AG08395 (cell line): ENCODE results near the gene SLC11A2.
"Not testable (repeated sequence)": the region's sequence is repeated elsewhere in the genome, so short reads cannot be mapped to it uniquely, and the experiment has no call there.

Experiments
- DNase-seq: peaks from one replicate; pipeline ENCODE4 v3.0.0; 2012; ENCODE audit warnings: mixed read lengths, low spot score

The SLC11A2 gene

DNA sequence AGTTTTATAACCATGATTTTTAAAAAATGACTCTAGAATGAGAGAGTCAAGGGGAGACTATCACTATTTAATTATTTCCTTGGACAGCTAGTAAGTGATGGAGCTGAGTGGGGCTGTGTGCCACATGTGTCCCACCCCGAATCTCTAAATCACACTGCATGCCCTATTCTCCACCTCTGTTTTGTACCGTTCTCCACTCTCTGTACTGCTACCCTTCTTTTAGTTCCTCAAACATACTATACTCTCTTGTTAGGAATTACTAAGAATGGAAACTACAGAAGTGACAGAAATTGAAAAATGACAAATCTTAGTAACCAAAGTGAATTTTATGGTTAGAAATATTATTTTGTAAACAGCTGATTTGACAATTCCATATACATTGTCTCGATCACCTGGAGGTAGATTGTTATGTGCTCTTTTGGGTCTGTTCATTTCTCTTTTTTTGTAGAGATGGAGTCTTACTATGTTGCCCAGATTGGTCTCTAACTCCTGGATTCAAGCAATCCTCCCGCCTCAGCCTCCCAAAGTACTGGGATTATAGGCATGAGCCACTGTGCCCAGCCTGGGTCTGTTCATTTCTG lies 35.9 kb downstream of the SLC11A2 start:
- DNase-seq = no peak

DNA sequence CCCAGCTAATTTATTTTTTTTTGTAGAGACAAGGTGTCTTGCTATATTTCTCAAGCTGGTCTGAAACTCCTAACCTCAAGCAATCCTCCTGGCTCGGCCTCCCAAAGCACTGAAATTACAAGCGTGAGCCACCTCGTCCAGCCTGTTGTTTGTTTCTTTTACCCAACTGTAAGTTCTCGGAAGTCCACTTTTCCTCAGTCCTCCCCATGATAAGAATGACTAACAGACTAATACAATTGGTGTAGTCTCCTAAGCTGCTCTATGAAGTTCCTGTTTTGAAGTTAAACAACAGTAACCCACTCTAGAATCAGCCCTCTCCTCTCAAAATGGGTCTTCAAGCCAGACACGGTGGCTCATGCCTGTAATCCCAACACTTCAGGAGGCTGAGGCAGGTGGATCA lies 37.3 kb downstream of the SLC11A2 start:
- DNase-seq = no peak

DNA sequence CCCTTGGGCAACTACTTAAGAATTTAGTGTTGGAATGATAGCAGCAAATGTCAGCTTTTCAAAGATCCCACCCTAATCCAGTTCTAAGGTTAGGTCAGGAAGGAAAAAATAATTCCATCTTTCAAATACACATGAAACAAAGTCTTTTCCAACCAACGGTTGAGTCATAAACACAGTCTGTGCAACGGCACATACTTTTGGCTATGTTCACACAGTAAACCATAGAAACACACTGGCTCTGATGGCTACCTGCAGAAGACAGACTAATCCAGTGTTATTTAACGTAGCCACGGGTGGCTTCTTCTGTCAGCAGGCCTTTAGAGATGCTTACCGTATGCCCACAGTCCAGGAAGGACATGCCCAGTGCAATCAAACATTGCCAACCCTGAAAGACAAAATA lies 38.1 kb downstream of the SLC11A2 start:
- DNase-seq = peak; percentile 45

DNA sequence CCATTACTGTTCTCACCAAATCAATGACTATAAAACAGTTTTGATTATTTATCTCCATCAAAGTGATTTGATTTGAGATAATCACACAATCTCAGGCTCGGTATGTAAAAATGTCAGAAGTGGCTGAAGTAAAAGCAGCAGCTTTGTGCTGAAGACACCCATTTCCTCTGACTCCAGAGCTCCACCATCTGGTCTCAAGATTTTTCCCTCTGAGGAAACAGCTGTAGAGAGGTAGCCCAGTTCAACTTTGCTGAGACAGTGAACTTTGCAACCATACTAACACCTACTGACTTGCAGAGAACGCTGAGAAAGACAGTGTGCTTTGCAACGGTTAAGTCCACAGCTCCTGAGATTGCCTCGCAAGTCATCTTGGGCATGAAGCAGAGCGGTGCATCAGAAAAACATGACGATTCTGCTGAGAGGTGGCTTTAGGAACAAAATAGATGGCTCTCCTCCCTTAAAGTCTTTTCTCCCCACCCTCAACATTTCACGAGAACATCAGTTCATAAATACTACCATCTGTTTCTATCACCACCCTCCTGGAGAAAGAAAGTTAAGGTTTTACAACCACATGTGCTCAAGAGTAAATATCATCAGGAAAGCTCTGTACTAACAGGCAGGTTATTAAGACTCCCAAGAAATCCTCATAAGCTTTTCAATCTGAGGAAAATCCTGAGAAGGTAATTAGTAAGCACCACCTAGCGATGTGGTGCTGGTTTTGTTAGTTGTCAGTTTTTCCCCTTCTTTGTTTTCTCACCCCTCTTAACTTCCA lies 39.0 kb downstream of the SLC11A2 start:
- DNase-seq = peak; percentile 61

DNA sequence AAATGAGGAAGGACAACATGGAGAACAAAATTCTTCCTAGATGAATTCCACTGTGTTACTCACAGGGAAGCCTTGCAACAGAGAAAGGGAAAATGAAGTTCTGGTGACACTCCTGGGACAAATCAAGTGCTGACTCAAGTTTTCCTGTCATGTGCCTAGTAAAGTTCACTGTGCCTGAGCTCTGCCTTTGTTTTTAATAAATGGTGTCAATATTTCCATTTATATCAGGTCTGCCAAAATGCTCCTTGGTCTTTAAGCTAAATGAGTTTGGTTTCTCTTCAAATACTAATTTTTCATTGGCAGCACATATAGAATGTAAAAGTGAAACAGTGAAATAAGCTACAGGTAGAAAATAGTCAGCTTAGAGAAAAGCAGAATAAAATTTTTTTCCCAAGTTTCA lies 40.9 kb downstream of the SLC11A2 start:
- DNase-seq = peak; percentile 82

DNA sequence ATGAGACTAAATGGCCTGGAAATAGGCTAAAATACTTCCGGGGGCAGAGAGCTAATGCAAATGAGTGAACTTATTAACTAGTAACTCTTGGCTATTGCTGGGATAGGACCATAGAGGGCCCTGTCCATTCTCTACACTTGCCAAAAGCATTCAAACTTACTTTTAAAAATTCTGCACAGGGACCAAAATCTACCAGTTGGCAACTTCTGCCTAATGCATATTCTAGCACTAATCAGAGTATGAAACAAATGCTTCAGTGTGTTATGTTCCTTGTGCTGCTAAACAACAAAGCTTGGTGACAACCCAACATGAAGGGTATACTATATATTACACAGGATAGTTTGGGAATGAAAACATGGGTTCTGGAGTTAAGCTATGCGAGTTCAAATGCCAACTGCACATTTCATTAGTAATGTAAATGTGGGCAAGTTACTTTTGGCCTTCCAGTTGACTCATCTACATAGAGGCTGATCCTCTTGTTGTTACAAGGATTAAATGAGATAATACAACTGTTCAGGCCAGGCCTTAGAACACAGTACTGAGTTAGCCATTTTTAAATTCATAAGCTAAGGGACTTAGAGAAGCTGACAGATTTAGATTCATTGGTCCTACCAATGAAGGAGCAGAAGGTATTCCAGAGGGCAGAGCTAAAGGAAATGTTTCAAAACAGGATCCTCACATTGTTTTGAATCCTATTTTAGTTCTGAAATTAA lies 41.4 kb downstream of the SLC11A2 start:
- DNase-seq = no peak

DNA sequence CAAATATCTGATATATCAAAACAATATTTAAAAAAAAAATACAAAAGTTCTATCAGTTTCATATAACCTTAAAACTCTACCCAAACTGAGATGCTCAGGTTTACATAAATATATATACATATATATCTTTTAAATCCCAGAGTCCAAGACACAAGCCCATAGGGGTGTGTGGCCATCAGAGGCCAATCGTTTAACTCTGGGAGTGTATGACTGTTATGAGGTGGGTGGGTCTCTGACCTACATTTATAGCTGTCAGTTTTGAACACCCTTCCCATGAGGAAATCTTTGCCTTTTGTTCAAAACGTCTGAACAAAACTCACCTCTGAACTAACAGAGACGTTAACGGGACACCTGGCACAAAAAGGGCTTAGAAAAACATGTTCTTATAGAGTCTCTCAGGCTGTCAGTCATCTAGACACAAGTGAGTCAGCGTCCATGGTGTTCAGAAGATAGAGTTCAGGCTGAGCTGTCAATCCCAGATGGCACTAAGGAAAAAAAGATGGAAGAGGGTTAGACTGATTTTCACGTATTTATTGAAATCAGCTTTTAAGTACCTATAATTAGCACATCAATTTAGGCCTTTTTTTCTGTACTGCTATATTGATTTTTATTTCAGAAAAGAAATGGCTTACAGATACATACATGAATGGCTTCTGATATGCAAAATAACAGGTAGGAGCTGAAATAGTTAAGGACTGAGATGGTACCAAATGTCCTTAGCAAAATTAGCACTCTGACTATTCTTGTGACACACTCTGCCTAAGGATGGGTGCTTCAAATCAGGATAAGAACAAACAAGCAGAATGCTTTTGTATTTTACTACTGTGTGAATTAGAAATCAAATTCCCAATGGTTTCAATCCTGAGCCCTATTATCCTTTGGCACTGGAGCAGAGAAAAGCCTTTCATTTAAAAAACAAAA lies 44.6 kb downstream of the SLC11A2 start:
- no peak for DNase-seq

DNA sequence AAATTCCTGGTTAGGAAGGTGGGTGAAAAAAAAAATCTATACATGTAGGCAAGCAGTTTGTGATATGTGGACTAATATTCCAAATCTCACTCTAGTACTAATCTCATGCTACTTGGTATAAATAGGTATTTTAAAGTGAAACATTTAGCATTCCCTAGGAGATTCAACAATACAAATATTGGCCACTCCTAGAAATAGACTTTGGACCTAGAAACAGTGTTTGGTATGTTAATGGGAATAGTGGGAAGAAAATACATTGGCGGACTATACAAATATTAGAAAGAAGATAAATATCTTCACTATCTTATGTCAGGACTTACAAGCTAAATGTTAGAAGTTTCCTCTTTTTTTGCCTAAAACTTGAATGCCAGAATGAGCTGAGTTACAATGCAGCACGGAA lies 45.6 kb downstream of the SLC11A2 start:
- DNase-seq = no peak

DNA sequence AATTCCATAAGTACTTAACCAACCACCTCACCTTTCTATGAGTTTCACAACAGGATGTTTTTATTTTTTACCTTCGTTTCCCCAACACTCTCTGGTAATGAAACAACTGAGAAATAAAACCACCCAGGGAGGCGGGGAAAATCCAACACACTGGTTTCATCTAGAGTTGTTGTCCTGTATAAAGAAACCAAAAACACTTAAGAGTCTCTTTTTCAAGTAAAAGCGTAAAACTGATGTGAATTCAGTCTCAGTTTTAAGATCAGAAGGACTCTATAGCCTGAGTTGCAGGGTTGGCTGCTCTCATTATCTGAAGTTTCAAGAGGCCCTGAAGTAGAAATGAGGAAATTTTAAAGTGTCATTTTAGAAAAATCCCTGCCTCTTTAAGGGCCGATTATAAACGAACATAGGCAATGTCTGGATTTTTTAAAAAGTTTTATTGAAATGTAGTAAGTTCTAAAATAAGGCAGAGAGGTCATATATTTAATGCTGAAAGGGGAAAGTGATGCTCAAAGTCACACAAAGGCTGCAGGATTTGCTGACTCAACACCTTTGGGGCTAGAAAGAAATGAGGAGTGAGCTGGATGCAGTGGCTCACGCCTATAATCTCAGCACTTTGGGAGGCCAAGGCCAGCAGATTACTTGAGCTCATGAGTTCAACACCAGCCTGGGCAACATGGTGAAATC lies 46.7 kb downstream of the SLC11A2 start:
- DNase-seq = no peak

DNA sequence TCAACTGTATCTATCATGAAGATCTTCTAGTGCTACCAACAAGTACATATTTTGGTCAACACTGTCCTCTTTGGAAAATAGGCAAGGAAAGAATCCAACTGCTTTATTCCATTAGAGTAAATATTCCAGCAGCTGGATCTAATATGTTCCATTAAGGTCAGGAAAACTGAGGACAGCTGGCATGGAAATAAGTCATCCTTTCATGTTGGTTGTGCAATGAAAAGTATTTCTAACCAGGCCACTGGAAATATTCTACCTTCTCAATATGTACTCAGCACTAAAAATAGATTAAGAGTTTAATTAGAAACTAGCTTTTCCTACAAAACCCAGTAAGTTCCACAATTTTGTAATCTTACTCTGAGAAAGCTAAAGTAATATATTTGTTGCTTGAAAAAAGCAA lies 54.2 kb downstream of the SLC11A2 start:
- peak; percentile 55 for DNase-seq

DNA sequence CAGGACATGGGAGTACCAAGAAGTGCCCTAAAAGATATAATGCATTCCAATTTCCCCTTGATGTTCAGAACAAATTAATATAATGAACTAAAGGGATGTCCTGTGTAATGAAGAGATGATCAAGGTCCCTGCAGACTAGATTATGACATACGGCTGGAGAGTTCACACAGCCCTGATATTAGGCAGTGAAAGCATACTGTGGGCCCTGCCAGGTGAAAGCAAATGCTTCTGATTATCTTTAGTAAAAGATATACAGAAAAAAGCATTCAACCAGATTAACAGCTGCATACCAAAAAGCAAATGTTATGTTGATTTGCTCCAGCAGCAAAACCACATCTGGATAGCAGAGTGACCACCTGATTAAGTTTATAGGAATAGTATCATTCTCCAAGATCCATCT lies 61.8 kb downstream of the SLC11A2 start:
- no peak for DNase-seq

DNA sequence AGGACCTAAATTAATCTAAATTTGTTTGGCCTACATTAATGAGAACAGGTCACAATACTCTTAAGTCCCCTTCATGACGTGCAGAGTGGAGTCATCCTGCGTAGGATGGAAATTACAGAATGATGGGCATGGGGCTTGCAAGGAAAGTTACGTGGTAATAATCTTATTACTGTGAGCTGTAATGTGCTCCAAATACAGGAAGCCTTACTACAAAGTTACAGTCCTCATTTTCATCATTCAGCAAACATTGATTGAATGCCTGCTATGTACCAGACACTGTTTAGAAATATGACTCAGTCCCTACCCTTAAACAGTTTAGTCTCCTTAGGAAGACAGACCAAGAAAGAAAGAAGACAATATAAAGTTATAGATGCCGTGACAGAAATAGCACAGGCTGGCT lies 64.5 kb downstream of the SLC11A2 start:
- DNase-seq = no peak

DNA sequence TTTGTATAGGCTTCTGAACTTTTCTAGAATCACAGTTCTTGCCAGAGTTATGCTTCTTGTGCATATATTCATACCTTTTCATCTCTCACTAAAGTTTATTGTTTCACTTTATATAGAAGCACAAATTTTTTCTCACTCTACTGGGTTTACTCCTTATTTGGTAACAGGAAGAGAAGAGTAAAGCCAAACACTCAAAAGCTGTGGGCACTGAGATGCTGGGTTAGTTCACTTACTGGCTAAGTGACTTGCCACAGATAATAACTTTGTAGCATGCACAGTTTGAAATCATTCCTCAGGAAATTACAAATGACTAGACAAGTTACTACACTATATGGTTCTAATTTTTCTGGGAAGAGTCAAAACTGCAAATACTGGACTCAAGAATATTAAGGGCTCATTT lies 66.1 kb downstream of the SLC11A2 start:
- DNase-seq = no peak

DNA sequence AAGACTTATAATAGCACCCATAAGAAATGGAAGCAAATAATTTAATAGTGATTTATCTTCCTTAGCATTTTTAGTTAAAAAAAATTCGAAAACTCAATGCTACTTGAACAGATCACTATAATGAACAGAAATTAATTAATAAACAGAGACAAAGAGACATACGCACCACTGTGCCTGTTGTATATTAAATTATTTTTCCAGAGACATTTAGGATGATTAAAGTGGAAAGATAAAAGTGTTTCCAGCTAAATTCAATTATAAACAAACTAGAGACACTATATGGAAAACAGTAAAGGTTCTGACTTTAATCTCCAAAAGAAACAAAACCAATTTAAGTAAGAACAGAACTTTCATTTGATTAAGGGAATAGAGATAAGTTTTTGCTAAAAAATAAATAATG lies 70.5 kb downstream of the SLC11A2 start:
- no peak for DNase-seq

DNA sequence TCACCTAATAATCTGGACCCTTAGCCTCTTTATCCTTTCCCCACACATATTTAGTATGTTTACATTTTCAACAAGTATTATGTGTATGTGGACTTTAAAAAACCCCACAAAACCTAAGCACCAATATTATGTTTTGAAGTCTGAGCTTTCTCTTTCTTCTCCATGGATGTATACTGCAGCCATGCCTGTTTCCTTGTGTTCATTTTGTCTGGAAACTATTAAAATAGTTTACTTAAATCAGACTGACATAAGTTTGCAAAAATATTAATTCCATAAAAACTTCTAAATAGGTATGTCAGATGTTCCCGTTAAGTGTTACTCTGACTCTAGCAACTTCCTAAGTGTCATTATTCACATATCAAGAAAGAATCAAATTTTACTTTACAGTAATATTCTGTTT lies 70.9 kb downstream of the SLC11A2 start:
- no peak for DNase-seq

DNA sequence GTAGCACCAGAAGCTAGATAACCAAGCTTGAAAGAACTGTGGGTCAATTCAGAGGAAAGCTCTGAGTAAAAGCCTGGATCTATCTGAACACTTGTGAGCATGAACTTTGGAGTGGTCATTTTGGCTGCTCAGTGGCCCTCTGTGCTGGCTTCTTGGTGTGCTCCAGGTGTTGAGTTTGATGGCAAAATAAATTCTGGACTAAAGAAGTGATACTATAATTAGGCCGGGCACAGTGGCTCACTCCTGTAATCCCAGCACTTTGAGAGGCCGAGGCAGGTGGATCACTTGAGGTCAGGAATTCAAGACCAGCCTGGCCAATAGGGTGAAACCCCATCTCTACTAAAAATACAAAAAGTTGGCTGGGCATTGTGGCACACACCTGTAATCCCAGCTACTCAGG lies 71.4 kb downstream of the SLC11A2 start:
- DNase-seq = not testable (repeated sequence)

DNA sequence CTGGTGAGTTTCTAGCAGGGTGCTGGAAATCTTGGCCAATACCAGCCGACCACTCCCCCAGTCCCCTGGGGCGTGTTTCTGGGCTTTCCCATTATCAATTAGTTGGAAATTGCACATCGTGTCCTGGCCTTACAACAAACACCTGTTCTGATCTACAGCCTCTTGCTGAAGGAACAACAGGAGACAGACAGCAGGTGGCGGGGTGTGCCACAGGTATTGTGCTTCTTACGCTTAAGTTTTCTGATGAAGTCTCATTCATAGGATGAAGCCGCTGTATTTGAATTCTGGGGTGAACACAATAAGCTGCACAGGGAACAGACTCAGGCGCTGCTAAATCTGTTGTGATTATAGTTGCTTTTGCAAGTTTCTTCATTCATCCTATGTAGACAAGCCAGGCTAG lies 73.1 kb downstream of the SLC11A2 start:
- no peak for DNase-seq

DNA sequence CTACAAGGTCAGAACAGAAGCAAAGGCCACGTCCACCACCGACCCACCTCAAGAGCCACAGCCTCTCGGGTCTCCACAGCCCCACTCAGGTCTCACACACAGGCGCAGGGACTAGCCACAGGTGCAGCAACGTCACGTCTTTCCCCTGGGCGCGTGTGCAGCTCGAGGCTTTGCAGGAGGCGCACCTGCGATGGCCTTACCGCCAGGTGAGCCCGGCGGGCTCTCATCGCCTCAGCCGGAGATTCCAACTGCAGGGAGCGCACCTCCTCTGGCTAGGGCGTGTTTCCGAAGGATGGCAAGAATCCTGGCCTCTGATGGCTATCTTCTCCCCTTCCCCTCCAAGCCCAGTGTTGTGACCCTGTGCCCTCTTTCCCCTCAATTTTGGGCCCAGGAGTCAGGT lies 73.7 kb downstream of the SLC11A2 start, which contains the start of gene HIGD1C:
TSS of gene HIGD1C (plus strand) at position 35 of the 400 bp plus-strand sequence. CDS start 1,455 bp downstream, outside the sequence.
- DNase-seq = no peak

DNA sequence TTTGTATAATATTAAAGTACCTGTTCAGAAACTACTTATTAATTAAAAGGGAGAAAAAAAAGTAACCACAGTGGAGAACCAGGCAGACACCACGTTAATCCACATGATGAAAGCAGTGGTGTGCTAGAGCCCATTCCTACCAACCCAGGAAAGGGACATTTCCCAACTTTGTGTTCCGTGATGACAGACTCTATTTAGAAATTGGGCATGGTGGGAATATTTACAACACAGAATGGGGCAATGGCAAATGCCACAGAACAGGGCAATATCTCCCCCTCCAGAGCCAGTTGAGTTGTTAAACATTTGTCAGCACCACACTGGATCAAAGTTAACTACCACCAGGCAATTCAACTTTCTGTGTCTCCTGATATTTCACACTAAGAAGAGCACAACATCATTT lies 75.1 kb downstream of the SLC11A2 start:
- DNase-seq = no peak

DNA sequence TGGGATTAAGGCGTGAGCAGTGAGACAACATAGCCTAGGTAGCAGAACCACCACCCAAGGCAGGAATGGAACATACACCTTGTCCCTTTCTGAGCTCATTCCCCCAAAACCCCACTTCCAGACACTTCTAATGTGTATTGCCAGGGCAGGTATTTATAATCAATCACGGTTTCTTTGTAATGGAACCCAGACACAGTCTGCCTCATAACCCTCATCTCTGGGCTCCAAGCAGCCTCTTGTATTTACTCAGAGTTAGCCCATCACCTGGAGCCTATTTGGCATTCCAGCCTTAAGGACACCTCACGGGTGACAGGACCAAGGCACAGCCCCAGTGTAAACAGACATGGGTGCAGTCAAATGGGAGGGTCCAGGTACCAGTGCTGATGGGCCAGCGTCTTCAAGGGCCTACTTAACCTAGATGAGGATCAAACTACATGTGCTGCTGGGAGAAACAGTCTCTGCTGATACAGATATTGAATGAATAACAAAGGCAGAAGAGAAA lies 76.3 kb downstream of the SLC11A2 start:
- no peak for DNase-seq

DNA sequence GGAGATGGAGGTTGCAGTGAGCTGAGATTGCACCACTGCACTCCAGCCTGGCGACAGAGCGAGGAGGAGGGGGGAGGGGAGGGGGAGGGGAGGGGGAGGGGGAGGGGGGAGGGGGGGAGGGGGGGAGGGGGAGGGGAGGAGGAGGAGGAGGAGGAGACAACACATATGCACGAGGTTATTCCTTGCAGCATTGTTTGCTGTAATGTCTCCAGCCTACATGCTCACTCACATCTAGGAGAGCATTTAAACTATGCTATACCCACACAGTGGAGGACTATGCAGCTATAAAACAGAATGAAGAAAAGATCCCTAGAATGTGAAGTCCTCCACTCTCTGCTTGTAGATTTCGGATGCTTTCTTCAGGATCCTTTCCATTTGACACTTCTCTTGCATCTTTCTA lies 77.4 kb downstream of the SLC11A2 start:
- no peak for DNase-seq
